ENCODE data around the gene PPA1. TPM values are rescaled to one million over a fixed set of nuclear protein-coding genes. Genes with fewer than 3 reads are reported as not detected.

Gene PPA1
- total and polyA plus RNA-seq, 2 of the 4 experiments (the other 2 are of a cell fraction) = 78.6 to 102 TPM

DNA sequence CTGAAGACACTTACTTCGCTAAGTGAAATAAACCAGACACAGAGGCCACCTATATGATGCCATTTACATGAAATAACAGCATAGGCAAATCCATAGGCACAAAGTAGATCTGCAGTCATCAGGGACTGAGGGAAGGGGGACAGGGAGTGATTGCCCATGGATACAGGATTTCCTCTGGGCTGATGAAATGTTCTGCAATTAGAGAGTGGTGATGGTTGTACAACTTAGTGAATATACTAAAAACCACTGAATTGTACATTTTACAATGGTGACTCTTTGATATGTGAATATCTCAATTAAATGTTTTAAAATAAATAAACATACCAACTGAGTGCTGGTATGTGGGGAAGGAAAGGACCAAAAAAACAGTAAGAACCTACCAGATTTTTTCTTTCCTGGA, 20.4 kb downstream of the PPA1 start:
- in situ Hi-C loops (cut with MboI; ENCODE audit: low sequenced_read_pairs) = loop anchor here (10.0 kb wide), 1 partner anchor 312 kb away; no protein-coding TSS in a partner anchor
- no peak overlapping the region for H2BK15ac ChIP-seq (ENCODE audit: low read depth, low read length)
- H3K18ac ChIP-seq (ENCODE audit: low read depth, low read length) = no peak overlapping the region
- no peak for DNase-seq
- no TSS peak for BruUV-seq (replicated peaks)
- ATAC-seq (ENCODE audit: low read depth) = no peak
- no peak overlapping the region for H3K9ac ChIP-seq (ENCODE audit: low read depth, low read length)
- H2AFZ ChIP-seq (replicated peaks; ENCODE audit: low read length, poor library complexity) = no peak overlapping the region
- H4K91ac ChIP-seq (ENCODE audit: insufficient read depth, low read depth, low read length) = no peak overlapping the region
- H2AK9ac ChIP-seq (replicated peaks; ENCODE audit: low read depth, low read length, poor library complexity) = no peak overlapping the region
- no peak overlapping the region for H3K4me3 ChIP-seq (ENCODE audit: insufficient read depth, low read depth, low read length)
- no peak overlapping the region for H2BK120ac ChIP-seq (ENCODE audit: low read depth, low read length)
- no peak overlapping the region for H4K5ac ChIP-seq (ENCODE audit: low read depth, low read length)
- 0 out of 2 replicates have a peak, but pooled peaks cover 4% of the 10 kb centered on the region for H3K9me1 ChIP-seq (ENCODE audit: insufficient read depth, low read length)
- H2BK20ac ChIP-seq (ENCODE audit: low read depth, low read length) = no peak overlapping the region
- peaks cover 33% of the 10 kb centered on the region for H3K36me3 ChIP-seq (ENCODE audit: control insufficient read depth, insufficient read depth, low read length)
- H3K9me3 ChIP-seq (ENCODE audit: control insufficient read depth, insufficient read depth, low read length) = no peaks in the 10 kb centered on the region
- H3K4me2 ChIP-seq (ENCODE audit: low read depth, low read length) = no peak overlapping the region
- peaks cover 7 to 24% of the 10 kb centered on the region in 2 experiments; a peak in 3 of 4 replicates for H3K79me1 ChIP-seq (ENCODE audit: low read depth in 1 of 2, low read length in 2 of 2)
- H3K23ac ChIP-seq (ENCODE audit: low read depth, low read length) = no peak overlapping the region; the same call in 1 of the 2 replicates
- H4K20me1 ChIP-seq (ENCODE audit: insufficient read depth, low read length) = no peaks in the 10 kb centered on the region
- dilution Hi-C loops (cut with HindIII; ENCODE audit: low sequenced_read_pairs, unreplicated experiment) = no loop called here
- H2BK5ac ChIP-seq (ENCODE audit: low read depth, low read length, poor library complexity, severe bottlenecking) = no peak overlapping the region
- H3K4ac ChIP-seq (ENCODE audit: low read depth, low read length) = no peak overlapping the region
- no peaks in the 10 kb centered on the region for H3K27me3 ChIP-seq (ENCODE audit: control insufficient read depth, insufficient read depth, low read length)
- no peak overlapping the region; the same call in 1 of the 2 replicates for H3K56ac ChIP-seq (ENCODE audit: extremely low read depth, insufficient read depth, low read length)
- no peak overlapping the region for H4K8ac ChIP-seq (ENCODE audit: low read depth in 2 of 2, low read length in 2 of 2)
- H2AK5ac ChIP-seq (ENCODE audit: low read depth, low read length) = no peak overlapping the region
- H3K4me1 ChIP-seq (ENCODE audit: control insufficient read depth, insufficient read depth, low read length) = no peaks in the 10 kb centered on the region
- ChIA-PET POLR2A (ENCODE audit: unreplicated experiment) (no interaction called here), CTCF (no interaction called here)
- no peak overlapping the region for H3K27ac ChIP-seq (ENCODE audit: insufficient read depth, low read length)
- 0 out of 2 replicates have a peak overlapping the region, but pooled peaks have one; percentile 23 for H3K14ac ChIP-seq (replicated peaks; ENCODE audit: low read depth, low read length)
- TF ChIP-seq NFE2L2 (IDR thresholded peaks at IDR 0.05; ENCODE audit: low read depth, low read length) = no peak
- no peak for TF ChIP-seq RAD21 (IDR thresholded peaks at IDR 0.05; ENCODE audit: low read length)
- no peak for TF ChIP-seq POLR2A (IDR thresholded peaks at IDR 0.05; ENCODE audit: low read depth, low read length)
- TF ChIP-seq RFX5 (IDR thresholded peaks at IDR 0.05; ENCODE audit: low read depth, low read length) = no peak
- TF ChIP-seq, protein P1, sequence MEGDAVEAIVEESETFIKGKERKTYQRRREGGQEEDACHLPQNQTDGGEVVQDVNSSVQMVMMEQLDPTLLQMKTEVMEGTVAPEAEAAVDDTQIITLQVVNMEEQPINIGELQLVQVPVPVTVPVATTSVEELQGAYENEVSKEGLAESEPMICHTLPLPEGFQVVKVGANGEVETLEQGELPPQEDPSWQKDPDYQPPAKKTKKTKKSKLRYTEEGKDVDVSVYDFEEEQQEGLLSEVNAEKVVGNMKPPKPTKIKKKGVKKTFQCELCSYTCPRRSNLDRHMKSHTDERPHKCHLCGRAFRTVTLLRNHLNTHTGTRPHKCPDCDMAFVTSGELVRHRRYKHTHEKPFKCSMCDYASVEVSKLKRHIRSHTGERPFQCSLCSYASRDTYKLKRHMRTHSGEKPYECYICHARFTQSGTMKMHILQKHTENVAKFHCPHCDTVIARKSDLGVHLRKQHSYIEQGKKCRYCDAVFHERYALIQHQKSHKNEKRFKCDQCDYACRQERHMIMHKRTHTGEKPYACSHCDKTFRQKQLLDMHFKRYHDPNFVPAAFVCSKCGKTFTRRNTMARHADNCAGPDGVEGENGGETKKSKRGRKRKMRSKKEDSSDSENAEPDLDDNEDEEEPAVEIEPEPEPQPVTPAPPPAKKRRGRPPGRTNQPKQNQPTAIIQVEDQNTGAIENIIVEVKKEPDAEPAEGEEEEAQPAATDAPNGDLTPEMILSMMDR (conservative IDR thresholded peaks at IDR 0.05; ENCODE audit: low read depth, low read length) = no peak
- TF ChIP-seq, protein P2, sequence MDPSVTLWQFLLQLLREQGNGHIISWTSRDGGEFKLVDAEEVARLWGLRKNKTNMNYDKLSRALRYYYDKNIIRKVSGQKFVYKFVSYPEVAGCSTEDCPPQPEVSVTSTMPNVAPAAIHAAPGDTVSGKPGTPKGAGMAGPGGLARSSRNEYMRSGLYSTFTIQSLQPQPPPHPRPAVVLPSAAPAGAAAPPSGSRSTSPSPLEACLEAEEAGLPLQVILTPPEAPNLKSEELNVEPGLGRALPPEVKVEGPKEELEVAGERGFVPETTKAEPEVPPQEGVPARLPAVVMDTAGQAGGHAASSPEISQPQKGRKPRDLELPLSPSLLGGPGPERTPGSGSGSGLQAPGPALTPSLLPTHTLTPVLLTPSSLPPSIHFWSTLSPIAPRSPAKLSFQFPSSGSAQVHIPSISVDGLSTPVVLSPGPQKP (IDR thresholded peaks at IDR 0.05; ENCODE audit: borderline replicate concordance, low read depth, low read length) = no peak
- TF ChIP-seq USF2 (IDR thresholded peaks at IDR 0.05; ENCODE audit: low read depth, low read length) = no peak
- TF ChIP-seq MAFK (IDR thresholded peaks at IDR 0.05; ENCODE audit: low read depth, low read length) = no peak
- TF ChIP-seq MXI1 (IDR thresholded peaks at IDR 0.05; ENCODE audit: borderline replicate concordance, low read depth, low read length) = no peak
- no peak for TF ChIP-seq RCOR1 (IDR thresholded peaks at IDR 0.05; ENCODE audit: insufficient replicate concordance, low read length)
- TF ChIP-seq CEBPB (IDR thresholded peaks at IDR 0.05; ENCODE audit: low read depth, low read length) = no peak
- TF ChIP-seq BHLHE40 (IDR thresholded peaks at IDR 0.05; ENCODE audit: low read depth, low read length) = no peak
- no peak for TF ChIP-seq CHD1 (IDR thresholded peaks at IDR 0.05; ENCODE audit: low read depth, low read length)
- no CpG with 5 or more reads among the region's 1 CpG for WGBS, 2 experiments (ENCODE audit: extremely low coverage in 2 of 2, insufficient read length in 1 of 2)
- intact Hi-C loops (cut with micrococcal nuclease) = no loop called here

Measured in IMR-90 (cell line).